Tibial nerve (tissue), 4 donors: Measurements from ENCODE around the gene PTPN9. TPM values are rescaled to one million over a fixed set of nuclear protein-coding genes. Genes with fewer than 3 reads are reported as not detected.
A peak's percentile ranks its signal among the peaks of the same experiment; 100 is the strongest.

Source experiments
- DNase-seq, 2 donors: peaks; one replicate each; pipeline ENCODE4 v3.0.0-alpha.2; 2019; ENCODE audit warnings: low spot score in 2 of 2
- H3K27ac ChIP-seq, 4 donors: fragments of 200-600 bp; sonication (generic) in 3 of 4; one replicate each; pipeline ENCODE4 v1.5.1; 2017 to 2019; ENCODE audit warnings: mild to moderate bottlenecking in 1 of 4
- H3K27me3 ChIP-seq, 2 donors: fragments of 200-600 bp; sonication (generic) in 1 of 2; one replicate each; pipeline versions ENCODE4 v1.5.1 to v1.6.0; 2017 to 2019
- H3K36me3 ChIP-seq, 3 donors: fragments of 200-600 bp; sonication (generic); one replicate each; pipeline ENCODE4 v1.5.1; 2018 to 2019
- H3K4me1 ChIP-seq, 4 donors: fragments of 200-600 bp; sonication (generic) in 3 of 4; one replicate each; pipeline ENCODE4 v1.5.1; 2017 to 2019
- H3K4me3 ChIP-seq, 4 donors: fragments of 200-600 bp; sonication (generic) in 3 of 4; one replicate each; pipeline ENCODE4 v1.5.1; 2017 to 2019; ENCODE audit warnings: mild to moderate bottlenecking in 1 of 4, moderate library complexity in 1 of 4
- H3K9me3 ChIP-seq, 4 donors: fragments of 200-600 bp; sonication (generic) in 3 of 4; one replicate each; pipeline ENCODE4 v1.5.1; 2017 to 2019
- EP300 ChIP-seq, 2 donors: sonication (generic); formaldehyde crosslinking; IDR thresholded peaks; one replicate each; pipeline ENCODE4 v1.6.1; 2017; ENCODE audit warnings: antibody characterized with exemption in 2 of 2, mild to moderate bottlenecking in 1 of 2
- POLR2A ChIP-seq, 2 donors: fragments of 450-650 bp; IDR thresholded peaks; one replicate each; pipeline ENCODE4 v1.6.1; 2017; ENCODE audit warnings: antibody characterized with exemption in 2 of 2, mild to moderate bottlenecking in 2 of 2, moderate library complexity in 2 of 2
- WGBS, 2 donors: methylation state at CpG; one replicate each; pipeline ENCODE4 v1.1.5; 2018; 5-methylcytosine and 5-hydroxymethylcytosine counted together
- total RNA-seq, 4 donors: library from RNA; depleted of rRNA; stranded (reverse); fragments of >200 nt; gene quantifications; one replicate each; pipeline ENCODE4 v1.1.0, GENCODE V29; 2016
- TF ChIP-seq, protein P1 (sequence below), 5 experiments: fragments of 200-600 bp in 3 of 5; fragments of 450-650 bp in 2 of 5; sonication (generic) in 3 of 5; IDR thresholded peaks; one replicate each; pipeline ENCODE4 v1.5.1; 2016 to 2019; ENCODE audit warnings: antibody characterized with exemption in 5 of 5, mild to moderate bottlenecking in 3 of 5, moderate library complexity in 2 of 5

Gene PTPN9
- total RNA-seq, 4 donors from 2014 or later: 24.3 to 45.0 (median 32.0) TPM

DNA sequence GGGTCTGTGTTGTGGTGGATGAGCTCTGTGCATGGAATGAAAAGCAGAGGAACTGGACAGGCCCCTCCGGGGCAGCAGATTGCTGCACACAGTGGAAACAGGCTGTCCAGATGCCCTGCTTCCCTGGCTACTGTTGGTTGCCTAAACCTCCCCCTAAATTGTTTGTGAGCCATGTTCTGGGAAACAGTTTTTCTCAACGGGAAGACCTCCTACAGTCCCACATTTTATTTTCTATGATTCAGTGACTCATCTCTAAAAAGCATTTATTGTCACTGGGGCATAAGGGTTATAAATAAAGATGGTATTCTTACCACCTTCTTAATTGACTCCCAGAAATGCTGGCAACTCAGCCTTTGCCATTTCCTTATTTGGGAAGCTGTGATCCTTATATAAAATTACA is 20.3 kb upstream of the PTPN9 start:
- WGBS, 2 donors: 29 to 51% methylated on average over 2 of the region's 2 CpGs

GRCh38 chr15:75598361-75598760 is 19.2 kb upstream of the PTPN9 start:
- TF ChIP-seq EP300 (IDR thresholded peaks at IDR 0.05) (no peak), POLR2A (IDR thresholded peaks at IDR 0.05) (no peak)
- TF ChIP-seq, protein P1, sequence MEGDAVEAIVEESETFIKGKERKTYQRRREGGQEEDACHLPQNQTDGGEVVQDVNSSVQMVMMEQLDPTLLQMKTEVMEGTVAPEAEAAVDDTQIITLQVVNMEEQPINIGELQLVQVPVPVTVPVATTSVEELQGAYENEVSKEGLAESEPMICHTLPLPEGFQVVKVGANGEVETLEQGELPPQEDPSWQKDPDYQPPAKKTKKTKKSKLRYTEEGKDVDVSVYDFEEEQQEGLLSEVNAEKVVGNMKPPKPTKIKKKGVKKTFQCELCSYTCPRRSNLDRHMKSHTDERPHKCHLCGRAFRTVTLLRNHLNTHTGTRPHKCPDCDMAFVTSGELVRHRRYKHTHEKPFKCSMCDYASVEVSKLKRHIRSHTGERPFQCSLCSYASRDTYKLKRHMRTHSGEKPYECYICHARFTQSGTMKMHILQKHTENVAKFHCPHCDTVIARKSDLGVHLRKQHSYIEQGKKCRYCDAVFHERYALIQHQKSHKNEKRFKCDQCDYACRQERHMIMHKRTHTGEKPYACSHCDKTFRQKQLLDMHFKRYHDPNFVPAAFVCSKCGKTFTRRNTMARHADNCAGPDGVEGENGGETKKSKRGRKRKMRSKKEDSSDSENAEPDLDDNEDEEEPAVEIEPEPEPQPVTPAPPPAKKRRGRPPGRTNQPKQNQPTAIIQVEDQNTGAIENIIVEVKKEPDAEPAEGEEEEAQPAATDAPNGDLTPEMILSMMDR (IDR thresholded peaks at IDR 0.05): no peak
- WGBS, 2 donors: 83 to 88% methylated on average over 4 of the region's 4 CpGs
- peaks cover 0 to 31% (median 2%) of the 10 kb centered on the region in 4 donors for H3K4me1 ChIP-seq
- H3K36me3 ChIP-seq: peaks cover 0 to 99% (median 9%) of the 10 kb centered on the region in 3 donors
- no peaks in the 10 kb centered on the region for H3K9me3 ChIP-seq
- no peak overlapping the region for H3K4me3 ChIP-seq
- peak overlapping the region in 1 of 4 donors; percentile 1 for H3K27ac ChIP-seq
- H3K27me3 ChIP-seq: no peaks in the 10 kb centered on the region
- no peak for DNase-seq

More for the DNA sequence above, 20.3 kb upstream of the PTPN9 start:
- peaks cover 0 to 31% (median 2%) of the 10 kb centered on the region in 4 donors for H3K4me1 ChIP-seq
- no peaks in the 10 kb centered on the region for H3K9me3 ChIP-seq
- H3K27ac ChIP-seq: peak overlapping the region in 2 of 4 donors; percentile 31 to 40
- DNase-seq: no peak
- TF ChIP-seq POLR2A (IDR thresholded peaks at IDR 0.05) (no peak), EP300 (IDR thresholded peaks at IDR 0.05) (no peak)
- TF ChIP-seq, protein P1 (IDR thresholded peaks at IDR 0.05): no peak
- H3K36me3 ChIP-seq: peaks cover 0 to 99% (median 9%) of the 10 kb centered on the region in 3 donors
- H3K27me3 ChIP-seq: no peaks in the 10 kb centered on the region
- H3K4me3 ChIP-seq: no peak overlapping the region

- H3K27ac ChIP-seq: peak overlapping the region in 1 of 4 donors; percentile 1
- TF ChIP-seq POLR2A (IDR thresholded peaks at IDR 0.05): no peak
- TF ChIP-seq, protein P1 (IDR thresholded peaks at IDR 0.05): peak in 3 of 5 experiments; percentile 17 to 21 (median 18)
- TF ChIP-seq EP300 (IDR thresholded peaks at IDR 0.05): no peak
- peaks cover 0 to 31% (median 2%) of the 10 kb centered on the region in 4 donors for H3K4me1 ChIP-seq
- no peak overlapping the region for H3K4me3 ChIP-seq
- DNase-seq: peak in 1 of 2 donors; percentile 9
- no peaks in the 10 kb centered on the region for H3K9me3 ChIP-seq
- no peaks in the 10 kb centered on the region for H3K27me3 ChIP-seq
- peaks cover 0 to 100% (median 9%) of the 10 kb centered on the region in 3 donors for H3K36me3 ChIP-seq
- 72 to 73% methylated on average over 3 of the region's 3 CpGs for WGBS, 2 donors
Observed at GRCh38 chr15:75597667-75598341, 18.7 kb upstream of the PTPN9 start.

GRCh38 chr15:75596703-75597345 is 17.7 kb upstream of the PTPN9 start:
- Histone ChIP-seq H3K27ac (no peak overlapping the region), H3K4me3 (no peak overlapping the region), H3K36me3 (peaks cover 0 to 97% (median 9%) of the 10 kb centered on the region in 3 donors), H3K9me3 (no peaks in the 10 kb centered on the region), H3K4me1 (peaks cover 0 to 31% (median 2%) of the 10 kb centered on the region in 4 donors), H3K27me3 (no peaks in the 10 kb centered on the region)
- no peak for TF ChIP-seq EP300 (IDR thresholded peaks at IDR 0.05)
- TF ChIP-seq, protein P1 (IDR thresholded peaks at IDR 0.05): no peak
- TF ChIP-seq POLR2A (IDR thresholded peaks at IDR 0.05): no peak
- DNase-seq: no peak
- 89% methylated on average over 3 of the region's 3 CpGs for WGBS, 2 donors

- Histone ChIP-seq H3K9me3 (no peaks in the 10 kb centered on the region), H3K27me3 (no peaks in the 10 kb centered on the region), H3K4me3 (no peak overlapping the region), H3K27ac (no peak overlapping the region), H3K4me1 (peaks cover 0 to 23% (median 2%) of the 10 kb centered on the region in 4 donors), H3K36me3 (peaks cover 0 to 94% (median 9%) of the 10 kb centered on the region in 3 donors)
- no peak for DNase-seq
- WGBS, 2 donors: 87 to 89% methylated on average over 9 of the region's 9 CpGs
- TF ChIP-seq EP300 (IDR thresholded peaks at IDR 0.05) (no peak), POLR2A (IDR thresholded peaks at IDR 0.05) (no peak)
- TF ChIP-seq, protein P1 (IDR thresholded peaks at IDR 0.05): no peak
Observed at GRCh38 chr15:75594276-75594675, 15.2 kb upstream of the PTPN9 start.
